WTC11 (cell line): ENCODE data around the gene ANKRD17. TPM values are rescaled to one million over a fixed set of nuclear protein-coding genes. Genes with fewer than 3 reads are reported as not detected.

ENCODE experiments used
- ATAC-seq: fragments of 200-7000 bp; cut with Tn5 transposase; 2 replicates; pipeline ENCODE4 v1.10.0; 2021; ENCODE audit warnings: mild to moderate bottlenecking, moderate library complexity
- CTCF ChIA-PET: fragments of 300-600 bp; sonication (Branson Sonifier 250); formaldehyde crosslinking; loops from one replicate; lab custom pipeline; 2021; ENCODE audit warnings: antibody characterized with exemption; lab: Charles Lee
- POLR2A ChIA-PET: fragments of 350-600 bp; sonication (Branson Sonifier 250); formaldehyde crosslinking; loops from one replicate; lab custom pipeline; 2021; ENCODE audit warnings: antibody characterized with exemption; lab: Charles Lee
- DNase-seq: peaks from one replicate; pipeline ENCODE4 v3.0.0; 2021; ENCODE audit warnings: low spot score
- H3K27ac Mint-ChIP-seq: 2 replicates; pipeline ENCODE4 v1.8.0; 2021; ENCODE audit warnings: mixed read lengths
- H3K27me3 Mint-ChIP-seq: 2 replicates; pipeline ENCODE4 v1.8.0; 2021; ENCODE audit warnings: low read depth, mild to moderate bottlenecking, moderate library complexity, mixed read lengths
- H3K36me3 Mint-ChIP-seq: 2 replicates; pipeline ENCODE4 v1.8.0; 2021; ENCODE audit warnings: mixed read lengths
- H3K4me1 Mint-ChIP-seq: 2 replicates; pipeline ENCODE4 v1.8.0; 2022; ENCODE audit warnings: mixed read lengths
- H3K4me3 Mint-ChIP-seq: 2 replicates; pipeline ENCODE4 v1.8.0; 2021; ENCODE audit warnings: mild to moderate bottlenecking, moderate library complexity, mixed read lengths
- H3K9me3 Mint-ChIP-seq: 2 replicates; pipeline ENCODE4 v1.8.0; 2021; ENCODE audit warnings: mixed read lengths
- AFF4 ChIP-seq: sonication (generic); formaldehyde crosslinking; IDR thresholded peaks from 2 replicates; pipeline ENCODE4 v1.8.1; 2023; ENCODE audit warnings: mild to moderate bottlenecking, missing genetic modification reagents, borderline replicate concordance
- CBFB ChIP-seq: sonication (generic); formaldehyde crosslinking; IDR thresholded peaks from 2 replicates; pipeline ENCODE4 v1.8.1; 2022; ENCODE audit warnings: mild to moderate bottlenecking, low read depth, missing genetic modification reagents
- CREM ChIP-seq: sonication (generic); formaldehyde crosslinking; IDR thresholded peaks from 2 replicates; pipeline ENCODE4 v1.8.1; 2022; ENCODE audit warnings: mild to moderate bottlenecking, missing genetic modification reagents, moderate library complexity
- EMX1 ChIP-seq: fragments of 250-450 bp; sonication (Bioruptor Pico); IDR thresholded peaks from 2 replicates; pipeline ENCODE4 v1.8.0; 2021; ENCODE audit warnings: mild to moderate bottlenecking
- ETV6 ChIP-seq: sonication (generic); formaldehyde crosslinking; IDR thresholded peaks from 2 replicates; pipeline ENCODE4 v1.8.1; 2022; ENCODE audit warnings: mild to moderate bottlenecking, missing genetic modification reagents
- FOXK1 ChIP-seq: sonication (generic); formaldehyde crosslinking; IDR thresholded peaks from 2 replicates; pipeline ENCODE4 v1.8.0; 2022; ENCODE audit warnings: mild to moderate bottlenecking, moderate library complexity, missing genetic modification reagents
- GABPB1 ChIP-seq: sonication (generic); formaldehyde crosslinking; IDR thresholded peaks from 2 replicates; pipeline ENCODE4 v1.8.1; 2023; ENCODE audit warnings: mild to moderate bottlenecking, missing genetic modification reagents
- HMGA2 ChIP-seq: fragments of 250-450 bp; sonication (Bioruptor Pico); IDR thresholded peaks from 2 replicates; pipeline ENCODE4 v1.4.0; 2021; ENCODE audit warnings: mild to moderate bottlenecking, moderate library complexity
- MLX ChIP-seq: sonication (generic); formaldehyde crosslinking; IDR thresholded peaks from 2 replicates; pipeline ENCODE4 v1.8.1; 2023; ENCODE audit warnings: mild to moderate bottlenecking, missing genetic modification reagents, moderate library complexity
- MXD4 ChIP-seq: fragments of 250-450 bp; sonication (Bioruptor Pico); IDR thresholded peaks from 2 replicates; pipeline ENCODE4 v1.8.0; 2021; ENCODE audit warnings: mild to moderate bottlenecking, moderate library complexity, borderline replicate concordance
- NFATC4 ChIP-seq: fragments of 250-450 bp; sonication (Bioruptor Pico); IDR thresholded peaks from 2 replicates; pipeline ENCODE4 v1.9.0; 2021; ENCODE audit warnings: mild to moderate bottlenecking
- PRRX2 ChIP-seq: fragments of 250-450 bp; sonication (Bioruptor Pico); IDR thresholded peaks from 2 replicates; pipeline ENCODE4 v1.8.0; 2021; ENCODE audit warnings: mild to moderate bottlenecking
- TEAD4 ChIP-seq: sonication (generic); formaldehyde crosslinking; IDR thresholded peaks from 2 replicates; pipeline ENCODE4 v1.8.0; 2022; ENCODE audit warnings: mild to moderate bottlenecking, missing genetic modification reagents
- ZBTB21 ChIP-seq: sonication (generic); formaldehyde crosslinking; IDR thresholded peaks from 2 replicates; pipeline ENCODE4 v1.8.1; 2023; ENCODE audit warnings: mild to moderate bottlenecking, missing genetic modification reagents, borderline replicate concordance
- ZBTB43 ChIP-seq: sonication (generic); formaldehyde crosslinking; IDR thresholded peaks from 2 replicates; pipeline ENCODE4 v1.8.1; 2023; ENCODE audit warnings: mild to moderate bottlenecking, missing genetic modification reagents
- ZMAT4 ChIP-seq: fragments of 250-450 bp; sonication (Bioruptor Pico); IDR thresholded peaks from 2 replicates; pipeline ENCODE4 v1.9.0; 2021; ENCODE audit warnings: mild to moderate bottlenecking
- ZNF219 ChIP-seq: sonication (generic); formaldehyde crosslinking; IDR thresholded peaks from 2 replicates; pipeline ENCODE4 v1.8.0; 2023; ENCODE audit warnings: missing genetic modification reagents, mild to moderate bottlenecking, borderline replicate concordance
- ZNF232 ChIP-seq: sonication (generic); formaldehyde crosslinking; IDR thresholded peaks from 2 replicates; pipeline ENCODE4 v1.8.0; 2022; ENCODE audit warnings: mild to moderate bottlenecking, missing genetic modification reagents
- ZNF281 ChIP-seq: sonication (generic); formaldehyde crosslinking; IDR thresholded peaks from 2 replicates; pipeline ENCODE4 v1.8.0; 2023; ENCODE audit warnings: mild to moderate bottlenecking, missing genetic modification reagents
- ZNF396 ChIP-seq: fragments of 250-450 bp; sonication (Bioruptor Pico); IDR thresholded peaks from 2 replicates; pipeline ENCODE4 v1.8.0; 2021; ENCODE audit warnings: mild to moderate bottlenecking, moderate library complexity, borderline replicate concordance
- ZNF416 ChIP-seq: fragments of 250-450 bp; sonication (Bioruptor Pico); IDR thresholded peaks from 2 replicates; pipeline ENCODE4 v1.9.0; 2021; ENCODE audit warnings: mild to moderate bottlenecking, inconsistent platforms
- ZNF512 ChIP-seq: sonication (generic); formaldehyde crosslinking; IDR thresholded peaks from 2 replicates; pipeline ENCODE4 v1.8.1; 2022; ENCODE audit warnings: missing genetic modification reagents, borderline replicate concordance
- ZNF671 ChIP-seq: fragments of 250-450 bp; sonication (Bioruptor Pico); IDR thresholded peaks from 2 replicates; pipeline ENCODE4 v1.8.0; 2021; ENCODE audit warnings: mild to moderate bottlenecking
- ZSCAN18 ChIP-seq: fragments of 250-450 bp; sonication (Bioruptor Pico); IDR thresholded peaks from 2 replicates; pipeline ENCODE4 v2.1.2; 2022; ENCODE audit warnings: mild to moderate bottlenecking, moderate library complexity
- total RNA-seq: library from RNA; stranded (reverse); gene quantifications from 3 replicates; pipeline ENCODE4 v1.2.3, GENCODE V29; 2021

Gene ANKRD17
- total RNA-seq, 1 experiment from 2014 or later = 76.0 TPM

GRCh38 chr4:73197220-73197619 lies 61.4 kb downstream of the ANKRD17 start:
- Mint-ChIP-seq H3K27me3 (no peaks in the 10 kb centered on the region), H3K27ac (no peak overlapping the region), H3K36me3 (no peaks in the 10 kb centered on the region), H3K4me3 (no peak overlapping the region), H3K9me3 (no peaks in the 10 kb centered on the region), H3K4me1 (peaks cover 29% of the 10 kb centered on the region)
- ChIA-PET CTCF (interaction anchor here (1.1 kb wide), 1 partner anchor 60 kb away, joined by 3 read pairs; no protein-coding TSS in a partner anchor), POLR2A (no interaction called here)
- no peak for DNase-seq
- ATAC-seq = no peak
- no peak for TF ChIP-seq ZSCAN18 (CRISPR knock-in tag)
- TF ChIP-seq HMGA2 (CRISPR knock-in tag) = no peak
- no peak for TF ChIP-seq ZNF416 (CRISPR knock-in tag)
- TF ChIP-seq ZNF232 (CRISPR knock-in tag) = no peak
- TF ChIP-seq FOXK1 (CRISPR knock-in tag) = no peak
- TF ChIP-seq ZBTB21 (CRISPR knock-in tag) = no peak
- no peak for TF ChIP-seq GABPB1 (CRISPR knock-in tag)
- TF ChIP-seq MXD4 (CRISPR knock-in tag) = no peak
- TF ChIP-seq PRRX2 (CRISPR knock-in tag) = no peak
- TF ChIP-seq ZMAT4 = no peak
- no peak for TF ChIP-seq TEAD4 (CRISPR knock-in tag)
- no peak for TF ChIP-seq ZNF219 (CRISPR knock-in tag)
- TF ChIP-seq ZNF671 = no peak
- TF ChIP-seq CBFB (CRISPR knock-in tag) = no peak
- TF ChIP-seq EMX1 = no peak
- no peak for TF ChIP-seq MLX (CRISPR knock-in tag)
- no peak for TF ChIP-seq NFATC4 (CRISPR knock-in tag)
- no peak for TF ChIP-seq ZBTB43
- TF ChIP-seq ZNF512 = no peak

GRCh38 chr4:73194064-73194463 lies 64.5 kb downstream of the ANKRD17 start:
- DNase-seq = no peak
- ChIA-PET CTCF (no interaction called here), POLR2A (no interaction called here)
- TF ChIP-seq AFF4 = no peak
- TF ChIP-seq ZNF396 (CRISPR knock-in tag) = no peak
- no peak for TF ChIP-seq CREM (CRISPR knock-in tag)
- no peak for TF ChIP-seq ZNF281 (CRISPR knock-in tag)
- no peak for TF ChIP-seq FOXK1 (CRISPR knock-in tag)
- no peak for TF ChIP-seq ZSCAN18 (CRISPR knock-in tag)
- TF ChIP-seq ETV6 = no peak
- no peak overlapping the region for H3K4me3 Mint-ChIP-seq
- H3K27ac Mint-ChIP-seq = 0 out of 2 replicates have a peak overlapping the region, but pooled peaks have one; percentile 41
- H3K36me3 Mint-ChIP-seq = peaks cover 5% of the 10 kb centered on the region; the same call in 1 of the 2 replicates
- peaks cover 5% of the 10 kb centered on the region; the same call in 1 of the 2 replicates for H3K9me3 Mint-ChIP-seq
- no peak for ATAC-seq
- peaks cover 8% of the 10 kb centered on the region for H3K4me1 Mint-ChIP-seq
- no peaks in the 10 kb centered on the region for H3K27me3 Mint-ChIP-seq
